Keratinocyte (primary cell): Measurements from ENCODE around the gene PYDC2. TPM values are rescaled to one million over a fixed set of nuclear protein-coding genes. Genes with fewer than 3 reads are reported as not detected.

ENCODE experiments used
- DNase-seq: peaks from one replicate; pipeline ENCODE4 v3.0.0-alpha.2; 2011; ENCODE audit warnings: low read depth, missing footprints, low spot score
- FAIRE-seq: peaks from 2 replicates; lab custom pipeline; 2011; peaks lifted over from hg19 to GRCh38; lab: Jason Lieb, UNC
- H2AFZ ChIP-seq: 2 replicates; pipeline ENCODE4 v1.6.0; 2012; ENCODE audit warnings: low read length, control low read depth, inconsistent platforms; ENCODE audit not compliant: control insufficient read depth
- H3K27ac ChIP-seq: 2 replicates; pipeline ENCODE4 v1.5.1; 2011; ENCODE audit warnings: low read length; ENCODE audit not compliant: control insufficient read depth, insufficient read depth
- H3K27me3 ChIP-seq: 3 replicates; pipeline ENCODE4 v1.6.0; 2011; ENCODE audit warnings: low read length; ENCODE audit not compliant: control insufficient read depth, insufficient read depth; ENCODE audit errors: extremely low read depth
- H3K36me3 ChIP-seq, 2 experiments: 2 replicates in 1 of 2; 3 replicates in 1 of 2; pipeline ENCODE4 v1.5.1; 2011; ENCODE audit warnings: low read length in 2 of 2, mild to moderate bottlenecking in 1 of 2; ENCODE audit not compliant: control insufficient read depth in 2 of 2, insufficient read depth in 2 of 2; ENCODE audit errors: extremely low read depth in 1 of 2
- H3K4me1 ChIP-seq: 3 replicates; pipeline ENCODE4 v1.5.1; 2011; ENCODE audit warnings: low read length; ENCODE audit not compliant: control insufficient read depth, insufficient read depth; ENCODE audit errors: extremely low read depth
- H3K4me2 ChIP-seq: 3 replicates; pipeline ENCODE4 v1.6.0; 2011; ENCODE audit warnings: low read depth, low read length; ENCODE audit not compliant: control insufficient read depth, insufficient read depth; ENCODE audit errors: extremely low read depth
- H3K4me3 ChIP-seq, 3 experiments: fragments of 200-600 bp in 1 of 3; sonication (generic) in 1 of 3; 2 replicates in 2 of 3; 3 replicates in 1 of 3; pipeline ENCODE4 v1.5.1; 2011 to 2016; ENCODE audit warnings: low read length in 3 of 3, mild to moderate bottlenecking in 3 of 3, control low read depth in 2 of 3, inconsistent platforms in 1 of 3, low read depth in 1 of 3, mixed read lengths in 1 of 3, mixed run types in 1 of 3, moderate library complexity in 1 of 3; ENCODE audit not compliant: control insufficient read depth in 2 of 3, insufficient read depth in 2 of 3; ENCODE audit errors: extremely low read depth in 1 of 3
- H3K79me2 ChIP-seq: 2 replicates; pipeline ENCODE4 v1.6.0; 2012; ENCODE audit warnings: low read length; ENCODE audit not compliant: control insufficient read depth, insufficient read depth
- H3K9ac ChIP-seq: 3 replicates; pipeline ENCODE4 v1.6.0; 2011; ENCODE audit warnings: low read length; ENCODE audit not compliant: control insufficient read depth, insufficient read depth; ENCODE audit errors: extremely low read depth
- H3K9me1 ChIP-seq: 3 replicates; pipeline ENCODE4 v1.6.0; 2011; ENCODE audit warnings: low read length; ENCODE audit not compliant: control insufficient read depth, insufficient read depth; ENCODE audit errors: extremely low read depth
- H3K9me3 ChIP-seq: 2 replicates; pipeline ENCODE4 v1.5.1; 2012; ENCODE audit warnings: low read depth, low read length; ENCODE audit not compliant: control insufficient read depth
- H4K20me1 ChIP-seq: 3 replicates; pipeline ENCODE4 v1.6.0; 2011; ENCODE audit warnings: low read length; ENCODE audit not compliant: control insufficient read depth, insufficient read depth; ENCODE audit errors: extremely low read depth
- EZH2 ChIP-seq: IDR thresholded peaks from one replicate; pipeline ENCODE4 v1.6.1; 2012; ENCODE audit warnings: inconsistent platforms, mild to moderate bottlenecking, low read length, moderate library complexity
- dilution Hi-C: fragments of 300-500 bp; cut with MboI; formaldehyde crosslinking; loops from one replicate; pipeline ENCODE4 v1.7.0; 2020; ENCODE audit warnings: low sequenced_read_pairs; ENCODE audit not compliant: extremely low pct_ligation_motif_present
- polyA plus RNA-seq, 5 experiments: library from polyadenylated mRNA; depleted of rRNA in 3 of 5; stranded (reverse) in 3 of 5; stranded (forward) in 1 of 5; unstranded in 1 of 5; fragments of >200 nt; gene quantifications; 1 replicate in 1 of 5; 2 replicates in 3 of 5; 3 replicates in 1 of 5; pipeline versions ENCODE4 v1.2.1 to v1.2.3, GENCODE V29; 2011 to 2012; ENCODE audit warnings: missing spikeins in 2 of 5, low read depth in 1 of 5, low replicate concordance in 1 of 5
- TF ChIP-seq, protein P1 (sequence below), 3 experiments: IDR thresholded peaks in 1 of 3; conservative IDR thresholded peaks in 1 of 3; optimal IDR thresholded peaks in 1 of 3; 2 replicates in 2 of 3; 3 replicates in 1 of 3; pipeline versions ENCODE3 to v1.5.1; 2011; ENCODE audit warnings: low read length in 3 of 3, mild to moderate bottlenecking in 3 of 3, moderate library complexity in 2 of 3, control low read depth in 1 of 3, inconsistent platforms in 1 of 3; ENCODE audit not compliant: insufficient read depth in 2 of 3; ENCODE audit errors: extremely low read depth in 1 of 3

Gene PYDC2
- polyA plus RNA-seq, 1 donor (not counting 4 experiments of a cell fraction or from before 2014, with no cell fraction given): not detected

DNA sequence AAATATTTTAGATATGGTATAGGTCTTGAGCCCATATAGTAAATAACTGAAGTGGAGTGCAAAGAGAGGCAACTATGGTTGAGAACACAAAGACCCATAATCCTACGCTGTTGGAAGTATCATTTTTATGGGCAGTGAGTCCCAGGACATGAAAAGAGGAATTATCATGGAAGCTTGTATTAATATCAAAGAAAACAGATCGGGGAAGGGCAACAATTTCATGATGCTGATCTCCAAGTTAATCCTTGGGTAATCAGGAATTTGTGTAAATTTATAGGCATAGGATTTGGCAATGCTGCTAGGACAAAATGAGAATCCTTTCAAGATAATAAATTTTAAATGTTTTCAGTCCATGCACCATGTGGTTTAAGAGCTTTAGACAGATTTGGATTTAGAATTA is 40.2 kb upstream of the PYDC2 start:
- H3K4me2 ChIP-seq: no peak overlapping the region
- H3K9me3 ChIP-seq: no peaks in the 10 kb centered on the region
- DNase-seq (no peak), FAIRE-seq (no peak)
- TF ChIP-seq, protein P1, sequence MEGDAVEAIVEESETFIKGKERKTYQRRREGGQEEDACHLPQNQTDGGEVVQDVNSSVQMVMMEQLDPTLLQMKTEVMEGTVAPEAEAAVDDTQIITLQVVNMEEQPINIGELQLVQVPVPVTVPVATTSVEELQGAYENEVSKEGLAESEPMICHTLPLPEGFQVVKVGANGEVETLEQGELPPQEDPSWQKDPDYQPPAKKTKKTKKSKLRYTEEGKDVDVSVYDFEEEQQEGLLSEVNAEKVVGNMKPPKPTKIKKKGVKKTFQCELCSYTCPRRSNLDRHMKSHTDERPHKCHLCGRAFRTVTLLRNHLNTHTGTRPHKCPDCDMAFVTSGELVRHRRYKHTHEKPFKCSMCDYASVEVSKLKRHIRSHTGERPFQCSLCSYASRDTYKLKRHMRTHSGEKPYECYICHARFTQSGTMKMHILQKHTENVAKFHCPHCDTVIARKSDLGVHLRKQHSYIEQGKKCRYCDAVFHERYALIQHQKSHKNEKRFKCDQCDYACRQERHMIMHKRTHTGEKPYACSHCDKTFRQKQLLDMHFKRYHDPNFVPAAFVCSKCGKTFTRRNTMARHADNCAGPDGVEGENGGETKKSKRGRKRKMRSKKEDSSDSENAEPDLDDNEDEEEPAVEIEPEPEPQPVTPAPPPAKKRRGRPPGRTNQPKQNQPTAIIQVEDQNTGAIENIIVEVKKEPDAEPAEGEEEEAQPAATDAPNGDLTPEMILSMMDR (optimal IDR thresholded peaks at IDR 0.05 in 1 of 3, IDR thresholded peaks at IDR 0.05 in 1 of 3, conservative IDR thresholded peaks at IDR 0.05 in 1 of 3; ENCODE audit: extremely low read depth in 1 of 3, insufficient read depth in 2 of 3, low read length in 3 of 3): no peak
- TF ChIP-seq EZH2: no peak
- H3K4me3 ChIP-seq: no peak overlapping the region
- no peaks in the 10 kb centered on the region for H4K20me1 ChIP-seq
- H3K27me3 ChIP-seq: no peaks in the 10 kb centered on the region
- H3K79me2 ChIP-seq: no peaks in the 10 kb centered on the region
- dilution Hi-C loops: no loop called here
- H3K9ac ChIP-seq: no peak overlapping the region
- H3K27ac ChIP-seq: no peak overlapping the region
- H3K9me1 ChIP-seq: no peaks in the 10 kb centered on the region
- H3K4me1 ChIP-seq: no peaks in the 10 kb centered on the region
- H2AFZ ChIP-seq: no peak overlapping the region
- H3K36me3 ChIP-seq: no peaks in the 10 kb centered on the region

DNA sequence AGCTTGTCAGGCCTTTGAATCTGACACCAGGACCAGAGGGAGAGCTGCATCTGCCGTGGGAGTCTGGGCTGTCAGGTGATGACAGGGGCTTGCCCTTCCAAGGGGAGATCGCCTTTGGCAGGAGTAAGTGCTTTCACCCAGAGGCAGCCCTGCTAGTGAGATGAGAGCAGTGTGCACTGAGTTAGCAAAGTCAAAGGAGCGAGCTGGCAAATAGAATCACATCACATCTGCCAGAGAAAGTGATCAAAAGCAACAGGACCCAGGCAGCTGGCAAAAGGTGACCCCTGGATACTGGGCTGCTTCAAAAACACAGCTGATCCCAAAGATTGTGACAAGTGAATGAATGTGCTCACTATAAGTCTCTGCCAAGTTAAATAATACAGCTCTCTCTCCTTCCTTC is 36.1 kb upstream of the PYDC2 start:
- no peak for DNase-seq
- Histone ChIP-seq H3K79me2 (no peaks in the 10 kb centered on the region), H3K4me1 (no peaks in the 10 kb centered on the region), H3K4me3 (no peak overlapping the region), H3K36me3 (no peaks in the 10 kb centered on the region), H3K9me3 (no peaks in the 10 kb centered on the region), H3K9me1 (no peaks in the 10 kb centered on the region), H2AFZ (no peak overlapping the region), H3K27me3 (no peaks in the 10 kb centered on the region), H3K27ac (no peak overlapping the region), H4K20me1 (no peaks in the 10 kb centered on the region), H3K4me2 (no peak overlapping the region), H3K9ac (no peak overlapping the region)
- TF ChIP-seq EZH2: no peak
- TF ChIP-seq, protein P1 (optimal IDR thresholded peaks at IDR 0.05 in 1 of 3, IDR thresholded peaks at IDR 0.05 in 1 of 3, conservative IDR thresholded peaks at IDR 0.05 in 1 of 3; ENCODE audit: extremely low read depth in 1 of 3, insufficient read depth in 2 of 3, low read length in 3 of 3): no peak
- no peak for FAIRE-seq
- dilution Hi-C loops: no loop called here
